ENCODE data around the gene SHF. TPM values are rescaled to one million over a fixed set of nuclear protein-coding genes. Genes with fewer than 3 reads are reported as not detected.

Gene SHF
- total RNA-seq, 6 experiments from 2014 or later, result 2.1 to 3.1 (median 2.1) TPM

DNA sequence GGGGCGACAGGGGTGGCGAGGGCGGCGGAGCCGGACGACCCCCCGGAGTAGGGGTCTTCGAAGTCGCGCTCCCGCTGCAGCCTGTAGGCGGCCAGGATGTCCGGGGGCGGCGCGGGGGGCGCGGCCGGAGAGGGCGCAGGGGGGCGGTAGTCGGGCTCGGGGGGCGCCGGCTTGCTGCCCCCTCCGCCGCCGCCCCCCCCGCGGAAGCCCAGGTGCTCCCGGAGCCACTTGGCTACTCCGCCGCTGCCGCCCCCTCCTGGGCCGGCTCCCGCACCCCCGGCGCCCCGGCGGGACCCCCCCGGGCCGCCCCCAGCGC is 230 bp downstream of the SHF start:
- no peak overlapping the region for H3K4me3 Mint-ChIP-seq
- peaks cover 26% of the 10 kb centered on the region for H3K4me1 Mint-ChIP-seq (ENCODE audit: low read depth)

DNA sequence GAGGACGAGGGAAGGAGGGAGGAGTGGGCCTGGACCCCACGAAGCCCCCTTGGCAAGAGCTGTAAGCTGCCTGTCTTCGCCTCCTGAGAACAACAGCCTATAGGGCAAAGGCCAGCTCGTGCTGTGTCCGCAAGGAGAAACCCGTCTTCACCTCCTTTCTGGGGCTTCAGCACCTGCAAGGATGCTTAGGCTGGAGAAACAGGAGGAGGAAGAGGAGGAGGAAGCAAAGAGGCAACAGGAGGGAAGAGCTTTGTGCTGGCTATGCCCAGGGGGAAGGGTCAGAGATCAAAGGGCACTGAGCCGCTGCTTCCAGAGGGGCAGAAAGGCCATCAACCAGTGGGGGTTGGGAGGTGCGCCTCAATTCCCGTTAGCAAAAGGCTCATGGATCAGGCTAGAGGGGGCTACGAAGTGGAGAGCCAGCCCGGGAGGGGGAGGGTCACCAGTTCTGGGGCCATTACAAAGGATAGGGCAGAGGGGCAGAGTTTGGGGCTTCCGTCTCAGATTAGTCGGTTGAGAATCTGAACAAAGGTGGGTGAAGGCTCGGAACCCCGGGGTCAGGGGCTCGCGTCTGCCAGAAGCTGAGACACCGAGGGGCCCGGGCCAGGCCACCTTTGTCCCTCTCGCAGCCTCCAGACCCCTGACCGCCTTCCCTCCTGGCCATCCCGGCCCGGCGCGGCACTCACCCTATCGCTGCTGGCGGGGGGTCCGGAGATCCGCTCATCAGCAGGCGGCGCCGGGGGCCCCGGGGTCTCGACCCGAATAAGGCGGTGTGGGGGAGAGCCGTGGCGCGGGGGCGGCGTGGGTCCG is 792 bp downstream of the SHF start:
- Mint-ChIP-seq H3K9me3 (no peaks in the 10 kb centered on the region), H3K36me3 (ENCODE audit: low read depth) (no peaks in the 10 kb centered on the region), H3K4me3 (peak overlapping the region; percentile 77), H3K27me3 (ENCODE audit: insufficient read depth) (peaks cover 23% of the 10 kb centered on the region), H3K4me1 (ENCODE audit: low read depth) (peaks cover 26% of the 10 kb centered on the region), H3K27ac (peak overlapping the region; percentile 29; the same call in 1 of the 2 replicates)
- no peak for DNase-seq
- TF ChIP-seq, protein P1, sequence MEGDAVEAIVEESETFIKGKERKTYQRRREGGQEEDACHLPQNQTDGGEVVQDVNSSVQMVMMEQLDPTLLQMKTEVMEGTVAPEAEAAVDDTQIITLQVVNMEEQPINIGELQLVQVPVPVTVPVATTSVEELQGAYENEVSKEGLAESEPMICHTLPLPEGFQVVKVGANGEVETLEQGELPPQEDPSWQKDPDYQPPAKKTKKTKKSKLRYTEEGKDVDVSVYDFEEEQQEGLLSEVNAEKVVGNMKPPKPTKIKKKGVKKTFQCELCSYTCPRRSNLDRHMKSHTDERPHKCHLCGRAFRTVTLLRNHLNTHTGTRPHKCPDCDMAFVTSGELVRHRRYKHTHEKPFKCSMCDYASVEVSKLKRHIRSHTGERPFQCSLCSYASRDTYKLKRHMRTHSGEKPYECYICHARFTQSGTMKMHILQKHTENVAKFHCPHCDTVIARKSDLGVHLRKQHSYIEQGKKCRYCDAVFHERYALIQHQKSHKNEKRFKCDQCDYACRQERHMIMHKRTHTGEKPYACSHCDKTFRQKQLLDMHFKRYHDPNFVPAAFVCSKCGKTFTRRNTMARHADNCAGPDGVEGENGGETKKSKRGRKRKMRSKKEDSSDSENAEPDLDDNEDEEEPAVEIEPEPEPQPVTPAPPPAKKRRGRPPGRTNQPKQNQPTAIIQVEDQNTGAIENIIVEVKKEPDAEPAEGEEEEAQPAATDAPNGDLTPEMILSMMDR (IDR thresholded peaks at IDR 0.05), result no peak

More for the DNA sequence above, 230 bp downstream of the SHF start:
- no peaks in the 10 kb centered on the region for H3K36me3 Mint-ChIP-seq (ENCODE audit: low read depth)
- H3K27me3 Mint-ChIP-seq (ENCODE audit: insufficient read depth), result peaks cover 21% of the 10 kb centered on the region
- no peak for DNase-seq
- H3K27ac Mint-ChIP-seq, result no peak overlapping the region
- TF ChIP-seq, protein P1 (IDR thresholded peaks at IDR 0.05), result no peak
- H3K9me3 Mint-ChIP-seq, result no peaks in the 10 kb centered on the region

DNA sequence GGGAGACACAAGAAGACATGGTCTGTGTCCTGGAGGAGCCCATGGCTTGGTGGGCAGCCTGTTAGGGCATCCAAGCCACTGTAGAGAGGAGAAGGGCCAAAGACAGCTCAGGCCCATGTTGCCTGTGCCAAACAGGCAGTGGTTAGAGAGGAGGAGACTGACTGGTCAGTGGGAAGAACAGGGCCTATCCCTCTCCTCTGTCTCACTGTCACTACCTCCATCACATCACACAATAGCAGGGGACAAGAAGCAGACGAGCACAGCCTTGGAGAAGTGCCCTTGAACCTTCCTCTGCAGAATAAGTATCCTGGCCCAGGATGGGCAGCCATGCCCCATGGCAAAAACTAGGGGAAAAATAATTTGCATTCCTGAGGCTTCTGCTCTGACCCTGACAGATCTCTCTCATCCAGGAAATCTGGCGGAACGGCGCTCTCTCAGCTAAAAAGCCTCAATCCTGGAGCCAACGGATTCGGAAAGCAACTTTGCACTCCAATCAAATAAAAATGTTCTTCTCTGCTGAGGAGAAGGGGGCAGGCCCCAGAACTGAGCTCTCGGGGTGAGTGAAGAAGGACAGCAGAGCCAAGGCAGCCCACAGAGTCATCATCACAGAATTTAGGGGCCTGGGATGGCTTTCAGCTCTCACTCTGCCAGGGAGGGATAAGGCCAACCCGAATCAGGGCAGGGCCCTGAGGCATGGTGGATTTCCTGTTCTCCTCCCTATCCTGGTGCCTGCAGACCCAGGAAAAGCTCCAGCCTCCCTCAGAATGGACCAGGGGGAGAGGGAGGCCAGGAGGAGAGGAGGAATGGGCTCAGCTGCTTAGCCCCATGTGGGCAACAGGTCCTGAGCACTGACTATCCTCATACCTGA is 1.6 kb downstream of the SHF start:
- H3K4me3 Mint-ChIP-seq, result peak overlapping the region; percentile 77
- H3K27me3 Mint-ChIP-seq (ENCODE audit: insufficient read depth), result peaks cover 21% of the 10 kb centered on the region
- DNase-seq, result peak; percentile 12
- TF ChIP-seq, protein P1 (IDR thresholded peaks at IDR 0.05), result no peak
- H3K27ac Mint-ChIP-seq, result peak overlapping the region; percentile 47
- peaks cover 26% of the 10 kb centered on the region for H3K4me1 Mint-ChIP-seq (ENCODE audit: low read depth)
- H3K9me3 Mint-ChIP-seq, result no peaks in the 10 kb centered on the region
- H3K36me3 Mint-ChIP-seq (ENCODE audit: low read depth), result no peaks in the 10 kb centered on the region

DNA sequence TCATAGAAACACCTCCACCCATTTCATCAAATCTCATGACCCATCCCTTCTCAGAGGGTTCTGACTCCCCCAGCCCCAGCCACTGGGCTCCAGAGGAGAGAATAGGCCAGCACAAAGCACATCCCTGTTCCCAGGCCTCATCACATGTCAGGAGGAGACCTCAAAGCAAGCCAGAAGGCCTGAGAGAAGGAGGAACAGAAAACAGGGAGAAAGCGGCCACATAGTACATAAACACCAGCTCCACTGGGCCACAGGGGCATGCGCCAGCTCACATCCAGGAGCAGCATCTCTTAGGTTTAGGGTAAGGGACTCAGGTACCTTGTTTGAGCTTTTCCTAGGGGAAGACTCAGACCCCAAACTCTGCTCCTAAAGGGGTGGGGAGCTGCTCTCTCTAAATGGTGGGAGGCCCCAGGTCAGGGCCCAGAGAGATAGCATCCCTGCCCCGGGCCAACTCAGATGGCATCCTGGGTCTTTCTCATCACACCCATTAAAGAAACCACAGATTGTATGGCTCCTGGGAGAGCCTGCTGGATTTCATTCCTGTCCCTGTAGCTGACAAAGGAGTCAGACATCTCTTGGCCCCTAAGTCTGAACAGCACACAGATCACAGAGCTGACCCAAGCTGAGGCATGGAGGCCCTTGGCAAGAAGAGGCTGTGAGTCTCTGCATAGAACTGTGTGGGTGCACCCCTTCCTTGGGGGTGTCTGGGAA is 2.5 kb downstream of the SHF start:
- Mint-ChIP-seq H3K27me3 (ENCODE audit: insufficient read depth) (peaks cover 24% of the 10 kb centered on the region), H3K27ac (no peak overlapping the region), H3K4me1 (ENCODE audit: low read depth) (peaks cover 26% of the 10 kb centered on the region), H3K4me3 (no peak overlapping the region), H3K36me3 (ENCODE audit: low read depth) (no peaks in the 10 kb centered on the region), H3K9me3 (no peaks in the 10 kb centered on the region)
- DNase-seq, result no peak
- TF ChIP-seq, protein P1 (IDR thresholded peaks at IDR 0.05), result no peak

DNA sequence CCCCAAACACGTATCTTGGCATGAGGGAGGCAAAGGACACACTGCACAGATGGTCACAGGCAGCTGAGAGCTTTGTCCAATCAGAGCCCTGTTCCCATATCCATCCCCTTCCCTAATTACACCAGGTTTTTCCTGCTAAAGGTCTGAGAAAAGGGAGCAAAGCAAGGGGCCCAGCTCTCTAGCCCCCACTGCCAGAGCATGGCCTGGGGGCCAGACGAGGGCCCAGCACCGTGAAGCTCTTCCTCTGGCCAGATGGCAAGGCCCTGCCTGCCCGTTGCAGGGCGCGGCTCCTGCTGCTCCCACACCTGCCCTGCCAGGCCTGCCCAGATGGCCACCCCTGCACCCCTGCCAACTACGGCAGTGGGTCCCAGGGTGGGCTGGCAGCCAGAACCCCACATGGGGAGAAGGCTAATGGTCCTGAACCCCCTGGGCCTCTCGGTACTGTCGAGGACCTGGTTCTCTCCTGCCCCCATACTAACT is 3.2 kb downstream of the SHF start:
- H3K27ac Mint-ChIP-seq, result no peak overlapping the region
- DNase-seq, result no peak

More for the DNA sequence above, 3.2 kb downstream of the SHF start:
- no peak overlapping the region for H3K4me3 Mint-ChIP-seq
- peaks cover 26% of the 10 kb centered on the region for H3K4me1 Mint-ChIP-seq (ENCODE audit: low read depth)
- no peaks in the 10 kb centered on the region for H3K36me3 Mint-ChIP-seq (ENCODE audit: low read depth)
- no peaks in the 10 kb centered on the region for H3K9me3 Mint-ChIP-seq
- TF ChIP-seq, protein P1 (IDR thresholded peaks at IDR 0.05), result no peak
- peaks cover 24% of the 10 kb centered on the region for H3K27me3 Mint-ChIP-seq (ENCODE audit: insufficient read depth)
